Mucosa of stomach (tissue), 1 donor: ENCODE measurements around the gene ING1.
"Not testable (repeated sequence)": the region's sequence is repeated elsewhere in the genome, so short reads cannot be mapped to it uniquely, and the experiment has no call there.

Experiments used
- H3K27me3 ChIP-seq: one replicate; pipeline ENCODE4 v1.7.0; 2013; ENCODE audit warnings: mild to moderate bottlenecking, low read length; ENCODE audit not compliant: control insufficient read depth, insufficient read depth
- H3K36me3 ChIP-seq: one replicate; pipeline ENCODE4 v1.7.0; 2013; ENCODE audit warnings: low read length; ENCODE audit not compliant: control insufficient read depth, insufficient read depth
- H3K4me1 ChIP-seq: one replicate; pipeline ENCODE4 v1.7.0; 2013; ENCODE audit warnings: mild to moderate bottlenecking, low read length; ENCODE audit not compliant: control insufficient read depth, insufficient read depth
- H3K4me3 ChIP-seq: one replicate; pipeline ENCODE4 v1.7.0; 2013; ENCODE audit warnings: low read length
- H3K9ac ChIP-seq: one replicate; pipeline ENCODE4 v1.7.0; 2013; ENCODE audit warnings: mild to moderate bottlenecking, low read length, moderate library complexity
- H3K9me3 ChIP-seq: one replicate; pipeline ENCODE4 v1.7.0; 2013; ENCODE audit warnings: mild to moderate bottlenecking, low read length, moderate library complexity; ENCODE audit not compliant: control insufficient read depth
- donor health status: Pancreatic carcinoma.

ING1 gene

GRCh38 chr13:110682746-110683145, 30.8 kb upstream of the ING1 start:
- Histone ChIP-seq H3K9ac (no peak overlapping the region), H3K27me3 (no peaks in the 10 kb centered on the region), H3K4me1 (no peaks in the 10 kb centered on the region), H3K36me3 (peaks cover 6% of the 10 kb centered on the region), H3K4me3 (no peak overlapping the region), H3K9me3 (no peaks in the 10 kb centered on the region)

GRCh38 chr13:110683203-110683883, 30.2 kb upstream of the ING1 start:
- no peaks in the 10 kb centered on the region for H3K9me3 ChIP-seq
- no peaks in the 10 kb centered on the region for H3K27me3 ChIP-seq
- no peak overlapping the region for H3K4me3 ChIP-seq
- H3K36me3 ChIP-seq = peaks cover 6% of the 10 kb centered on the region
- H3K4me1 ChIP-seq = no peaks in the 10 kb centered on the region
- no peak overlapping the region for H3K9ac ChIP-seq

- Histone ChIP-seq H3K27me3 (no peaks in the 10 kb centered on the region), H3K4me3 (no peak overlapping the region), H3K9ac (no peak overlapping the region), H3K4me1 (no peaks in the 10 kb centered on the region), H3K9me3 (no peaks in the 10 kb centered on the region), H3K36me3 (peaks cover 6% of the 10 kb centered on the region)
These were observed 29.6 kb upstream of the ING1 start for GRCh38 chr13:110683921-110684320.

- Histone ChIP-seq H3K9me3 (no peaks in the 10 kb centered on the region), H3K4me1 (no peaks in the 10 kb centered on the region), H3K4me3 (no peak overlapping the region), H3K36me3 (peaks cover 6% of the 10 kb centered on the region), H3K27me3 (no peaks in the 10 kb centered on the region), H3K9ac (no peak overlapping the region)
These were observed 29.0 kb upstream of the ING1 start for GRCh38 chr13:110684388-110685056.

GRCh38 chr13:110685305-110686020, 28.0 kb upstream of the ING1 start:
- no peaks in the 10 kb centered on the region for H3K9me3 ChIP-seq
- H3K4me1 ChIP-seq = no peaks in the 10 kb centered on the region
- H3K36me3 ChIP-seq = peaks cover 6% of the 10 kb centered on the region
- H3K4me3 ChIP-seq = no peak overlapping the region
- H3K27me3 ChIP-seq = no peaks in the 10 kb centered on the region
- no peak overlapping the region for H3K9ac ChIP-seq

- Histone ChIP-seq H3K4me1 (no peaks in the 10 kb centered on the region), H3K9ac (no peak overlapping the region), H3K36me3 (no peaks in the 10 kb centered on the region)
These were observed 25.8 kb upstream of the ING1 start for GRCh38 chr13:110687736-110688135.

GRCh38 chr13:110689041-110689440, 24.5 kb upstream of the ING1 start:
- H3K27me3 ChIP-seq = no peaks in the 10 kb centered on the region
- H3K36me3 ChIP-seq = no peaks in the 10 kb centered on the region
- H3K4me3 ChIP-seq = no peak overlapping the region
- no peaks in the 10 kb centered on the region for H3K9me3 ChIP-seq
- H3K4me1 ChIP-seq = no peaks in the 10 kb centered on the region
- no peak overlapping the region for H3K9ac ChIP-seq

More at GRCh38 chr13:110687736-110688135, 25.8 kb upstream of the ING1 start:
- H3K9me3 ChIP-seq = no peaks in the 10 kb centered on the region
- no peaks in the 10 kb centered on the region for H3K27me3 ChIP-seq
- no peak overlapping the region for H3K4me3 ChIP-seq

GRCh38 chr13:110689711-110690110, 23.8 kb upstream of the ING1 start:
- Histone ChIP-seq H3K36me3 (no peaks in the 10 kb centered on the region), H3K4me1 (no peaks in the 10 kb centered on the region), H3K9me3 (no peaks in the 10 kb centered on the region), H3K9ac (no peak overlapping the region), H3K27me3 (no peaks in the 10 kb centered on the region), H3K4me3 (no peak overlapping the region)

GRCh38 chr13:110690516-110690915, 23.0 kb upstream of the ING1 start:
- Histone ChIP-seq H3K4me1 (no peaks in the 10 kb centered on the region), H3K36me3 (no peaks in the 10 kb centered on the region)

GRCh38 chr13:110695774-110696173, 17.7 kb upstream of the ING1 start:
- not testable (repeated sequence) for H3K4me3 ChIP-seq, H3K4me1 ChIP-seq, H3K27me3 ChIP-seq, H3K9me3 ChIP-seq, H3K9ac ChIP-seq
- peaks cover 11% of the 10 kb centered on the region for H3K36me3 ChIP-seq

More at GRCh38 chr13:110690516-110690915, 23.0 kb upstream of the ING1 start:
- Histone ChIP-seq H3K9ac (no peak overlapping the region), H3K4me3 (no peak overlapping the region), H3K27me3 (no peaks in the 10 kb centered on the region), H3K9me3 (no peaks in the 10 kb centered on the region)

- no peaks in the 10 kb centered on the region for H3K4me1 ChIP-seq
- H3K9ac ChIP-seq = no peak overlapping the region
- H3K27me3 ChIP-seq = no peaks in the 10 kb centered on the region
- H3K36me3 ChIP-seq = peaks cover 11% of the 10 kb centered on the region
- no peaks in the 10 kb centered on the region for H3K9me3 ChIP-seq
- H3K4me3 ChIP-seq = no peak overlapping the region
These were observed 16.7 kb upstream of the ING1 start for GRCh38 chr13:110696776-110697175.

GRCh38 chr13:110697842-110698241, 15.7 kb upstream of the ING1 start:
- Histone ChIP-seq H3K4me1 (no peaks in the 10 kb centered on the region), H3K4me3 (no peak overlapping the region), H3K9me3 (no peaks in the 10 kb centered on the region), H3K9ac (no peak overlapping the region), H3K36me3 (peaks cover 11% of the 10 kb centered on the region), H3K27me3 (no peaks in the 10 kb centered on the region)
